NCI-H2196 treated with DMSO at 0.1 percent for 48 hours (cell line): ENCODE measurements around the gene RPP21.

Experiments used
- DNase-seq: peaks from one replicate; lab custom pipeline; 2025; ENCODE audit not compliant: unreplicated experiment; lab: John Stamatoyannopoulos, UW

RPP21 gene

GRCh38 chr6:30328397-30328796, 16.6 kb upstream of the RPP21 start:
- DNase-seq = no peak

GRCh38 chr6:30329331-30329730, 15.6 kb upstream of the RPP21 start:
- no peak for DNase-seq

- no peak for DNase-seq
These were observed 13.0 kb upstream of the RPP21 start for GRCh38 chr6:30331981-30332380.

GRCh38 chr6:30334075-30334783, 10.7 kb upstream of the RPP21 start:
- DNase-seq = no peak

- no peak for DNase-seq
These were observed 4.3 kb upstream of the RPP21 start for GRCh38 chr6:30340589-30341054.

GRCh38 chr6:30341218-30341617, 3.7 kb upstream of the RPP21 start:
- no peak for DNase-seq

- DNase-seq = no peak
These were observed 3.2 kb upstream of the RPP21 start for GRCh38 chr6:30341728-30342127.

- DNase-seq = no peak
These were observed 627 bp upstream of the RPP21 start for GRCh38 chr6:30344191-30344867.

GRCh38 chr6:30345852-30346251, 896 bp downstream of the RPP21 start:
- DNase-seq = no peak

- no peak for DNase-seq
These were observed 4.0 kb downstream of the RPP21 start for GRCh38 chr6:30348957-30349356.

- no peak for DNase-seq
These were observed 4.6 kb downstream of the RPP21 start for GRCh38 chr6:30349421-30350177.

- DNase-seq = no peak
These were observed 5.6 kb downstream of the RPP21 start for GRCh38 chr6:30350524-30350923.

GRCh38 chr6:30352550-30352949, 7.6 kb downstream of the RPP21 start:
- DNase-seq = no peak

- no peak for DNase-seq
These were observed 10.3 kb downstream of the RPP21 start for GRCh38 chr6:30355281-30355680.

- DNase-seq = no peak
These were observed 11.6 kb downstream of the RPP21 start for GRCh38 chr6:30356536-30356935.

- no peak for DNase-seq
These were observed 13.0 kb downstream of the RPP21 start for GRCh38 chr6:30357678-30358540.

GRCh38 chr6:30359276-30359675, 14.3 kb downstream of the RPP21 start:
- DNase-seq = no peak

GRCh38 chr6:30360139-30360538, 15.2 kb downstream of the RPP21 start:
- no peak for DNase-seq

GRCh38 chr6:30361661-30362060, 16.7 kb downstream of the RPP21 start:
- DNase-seq = no peak

- DNase-seq = no peak
These were observed 18.5 kb downstream of the RPP21 start for GRCh38 chr6:30363459-30363858.

GRCh38 chr6:30364591-30364990, 19.6 kb downstream of the RPP21 start:
- DNase-seq = no peak
